A673 (cell line): ENCODE results near the gene GP2. TPM values are rescaled to one million over a fixed set of nuclear protein-coding genes. Genes with fewer than 3 reads are reported as not detected.

ENCODE experiments used
- BruUV-seq: library from RNA; stranded (reverse); fragments of 400-500 nt; replicated peaks from 2 replicates; lab custom pipeline; 2021; lab: Mats Ljungman, UMichigan
- CTCF ChIA-PET: fragments of 300-600 bp; sonication (Branson Sonifier 250); formaldehyde crosslinking; loops from one replicate; lab custom pipeline; 2022; ENCODE audit warnings: antibody characterized with exemption; lab: Charles Lee
- POLR2A ChIA-PET: fragments of 300-600 bp; sonication (Branson Sonifier 250); formaldehyde crosslinking; loops from one replicate; lab custom pipeline; 2022; ENCODE audit warnings: antibody characterized with exemption; ENCODE audit not compliant: low non-redundant PET; lab: Charles Lee
- DNase-seq: peaks from one replicate; pipeline ENCODE4 v3.0.0-alpha.2; 2015; ENCODE audit warnings: low spot score
- H3K27ac ChIP-seq: fragments of 200-600 bp; sonication (generic); 2 replicates; pipeline ENCODE4 v1.5.1; 2016; ENCODE audit warnings: mixed run types, low read depth, mild to moderate bottlenecking, mixed read lengths, antibody characterized with exemption, low read length; ENCODE audit not compliant: poor library complexity, severe bottlenecking
- H3K27me3 ChIP-seq: fragments of 200-600 bp; sonication (generic); replicated peaks from 2 replicates; pipeline ENCODE4 v1.6.1; 2017; ENCODE audit warnings: mixed run types, low read depth, mild to moderate bottlenecking, mixed read lengths, antibody characterized with exemption, low read length; ENCODE audit not compliant: insufficient read depth, poor library complexity
- H3K36me3 ChIP-seq: fragments of 200-600 bp; sonication (generic); 2 replicates; pipeline ENCODE4 v1.6.1; 2016; ENCODE audit warnings: mixed run types, mild to moderate bottlenecking, mixed read lengths, antibody characterized with exemption, low read length; ENCODE audit not compliant: insufficient read depth, poor library complexity, severe bottlenecking
- H3K4me1 ChIP-seq: fragments of 200-600 bp; sonication (generic); 2 replicates; pipeline ENCODE4 v1.6.1; 2017; ENCODE audit warnings: mixed run types, mild to moderate bottlenecking, mixed read lengths, antibody characterized with exemption, low read length; ENCODE audit not compliant: insufficient read depth, poor library complexity, severe bottlenecking
- H3K4me3 ChIP-seq: fragments of 200-600 bp; sonication (generic); 2 replicates; pipeline ENCODE4 v1.5.1; 2016; ENCODE audit warnings: low read depth, mixed run types, mild to moderate bottlenecking, mixed read lengths, low read length; ENCODE audit not compliant: poor library complexity, severe bottlenecking
- H3K9me3 ChIP-seq: fragments of 200-600 bp; sonication (generic); 2 replicates; pipeline ENCODE4 v1.6.1; 2016; ENCODE audit warnings: mixed run types, low read depth, mild to moderate bottlenecking, mixed read lengths, antibody characterized with exemption, low read length; ENCODE audit not compliant: poor library complexity, severe bottlenecking
- EZH2 ChIP-seq: fragments of 200-600 bp; sonication (generic); IDR thresholded peaks from 2 replicates; pipeline ENCODE4 v1.6.1; 2017; ENCODE audit warnings: borderline replicate concordance, low read depth, mild to moderate bottlenecking, mixed read lengths, antibody characterized with exemption, low read length; ENCODE audit not compliant: poor library complexity, severe bottlenecking
- intact Hi-C: fragments of 100-400 bp; cut with micrococcal nuclease; formaldehyde crosslinking; loops from one replicate; pipeline ENCODE4 v1.10.0; 2022; ENCODE audit not compliant: unreplicated experiment
- total RNA-seq: library from RNA; stranded (reverse); gene quantifications from 2 replicates; pipeline ENCODE4 v1.2.3, GENCODE V29; 2021
- TF ChIP-seq, protein P1 (sequence below): fragments of 300-800, 200-600 bp; sonication (generic); conservative IDR thresholded peaks from 2 replicates; pipeline ENCODE4 v1.5.1; 2017; ENCODE audit warnings: low read depth, mild to moderate bottlenecking, antibody characterized with exemption, low read length, moderate library complexity, mixed read lengths

Gene GP2
- total RNA-seq, 1 experiment from 2014 or later, result not detected

DNA sequence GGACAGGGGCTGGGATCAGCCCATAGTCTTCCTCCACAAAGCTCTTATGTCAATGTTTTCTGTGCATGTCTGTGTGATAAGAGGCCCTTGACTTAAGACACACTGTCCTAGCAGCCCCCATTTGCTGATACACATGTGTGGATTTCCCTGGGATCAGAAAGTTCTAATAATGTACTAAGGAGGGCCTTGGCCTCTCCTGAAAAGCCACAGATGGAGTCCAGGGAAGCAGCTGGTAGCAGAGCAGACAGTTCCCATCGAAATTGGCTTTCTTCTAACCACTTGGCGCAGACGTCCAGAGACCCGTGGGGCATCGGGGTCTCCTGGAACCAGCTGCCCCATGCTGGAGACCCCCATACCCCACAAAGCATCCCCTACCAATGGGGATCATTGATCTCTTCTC lies 4.3 kb upstream of the GP2 start:
- no peaks in the 10 kb centered on the region for H3K4me1 ChIP-seq
- ChIA-PET POLR2A (no interaction called here), CTCF (no interaction called here)
- DNase-seq, result no peak
- no peak overlapping the region for H3K4me3 ChIP-seq
- TF ChIP-seq, protein P1, sequence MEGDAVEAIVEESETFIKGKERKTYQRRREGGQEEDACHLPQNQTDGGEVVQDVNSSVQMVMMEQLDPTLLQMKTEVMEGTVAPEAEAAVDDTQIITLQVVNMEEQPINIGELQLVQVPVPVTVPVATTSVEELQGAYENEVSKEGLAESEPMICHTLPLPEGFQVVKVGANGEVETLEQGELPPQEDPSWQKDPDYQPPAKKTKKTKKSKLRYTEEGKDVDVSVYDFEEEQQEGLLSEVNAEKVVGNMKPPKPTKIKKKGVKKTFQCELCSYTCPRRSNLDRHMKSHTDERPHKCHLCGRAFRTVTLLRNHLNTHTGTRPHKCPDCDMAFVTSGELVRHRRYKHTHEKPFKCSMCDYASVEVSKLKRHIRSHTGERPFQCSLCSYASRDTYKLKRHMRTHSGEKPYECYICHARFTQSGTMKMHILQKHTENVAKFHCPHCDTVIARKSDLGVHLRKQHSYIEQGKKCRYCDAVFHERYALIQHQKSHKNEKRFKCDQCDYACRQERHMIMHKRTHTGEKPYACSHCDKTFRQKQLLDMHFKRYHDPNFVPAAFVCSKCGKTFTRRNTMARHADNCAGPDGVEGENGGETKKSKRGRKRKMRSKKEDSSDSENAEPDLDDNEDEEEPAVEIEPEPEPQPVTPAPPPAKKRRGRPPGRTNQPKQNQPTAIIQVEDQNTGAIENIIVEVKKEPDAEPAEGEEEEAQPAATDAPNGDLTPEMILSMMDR, result no peak
- TF ChIP-seq EZH2, result no peak
- no peak overlapping the region for H3K27ac ChIP-seq
- no peaks in the 10 kb centered on the region for H3K9me3 ChIP-seq
- no peaks in the 10 kb centered on the region for H3K36me3 ChIP-seq
- no peaks in the 10 kb centered on the region for H3K27me3 ChIP-seq
- no TSS peak for BruUV-seq
- intact Hi-C loops, result no loop called here

DNA sequence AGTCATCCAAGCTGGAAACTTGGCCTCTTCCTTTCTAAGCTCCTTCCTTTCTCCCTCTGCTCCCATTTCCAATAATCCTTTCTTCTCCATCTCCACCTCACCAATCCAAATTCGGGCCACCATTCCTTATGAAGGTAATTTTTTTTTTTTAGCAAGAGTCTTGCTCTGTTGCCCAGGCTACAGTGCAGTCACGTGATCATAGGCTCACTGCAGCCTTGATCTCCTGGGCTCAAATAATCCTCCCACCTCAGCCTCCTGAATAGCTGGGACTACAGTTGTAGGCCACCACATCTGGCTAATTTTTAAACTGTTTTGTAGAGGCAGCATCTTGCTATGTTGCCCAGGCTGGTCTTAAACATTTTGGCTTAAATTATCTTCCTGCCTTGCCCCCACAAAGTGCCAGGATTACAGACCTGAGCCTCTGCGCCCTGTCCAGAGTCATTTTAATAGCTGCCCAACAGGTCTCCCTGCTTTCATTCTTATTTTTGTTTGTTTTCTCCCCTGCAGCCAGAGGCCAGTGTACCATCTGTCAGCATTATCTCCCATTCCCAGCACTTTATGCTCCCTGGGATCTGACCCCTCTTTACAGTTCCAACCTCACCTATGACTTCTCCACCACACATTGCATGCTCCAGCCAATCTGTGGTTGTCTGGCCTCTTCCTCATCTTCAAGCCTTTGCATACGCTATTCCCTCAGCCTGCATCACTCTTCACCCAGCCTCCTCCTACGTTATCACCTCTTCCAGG lies 2.3 kb upstream of the GP2 start:
- Histone ChIP-seq H3K27ac (no peak overlapping the region), H3K27me3 (no peaks in the 10 kb centered on the region), H3K36me3 (no peaks in the 10 kb centered on the region), H3K4me1 (no peaks in the 10 kb centered on the region), H3K9me3 (no peaks in the 10 kb centered on the region), H3K4me3 (no peak overlapping the region)
- ChIA-PET POLR2A (no interaction called here), CTCF (interaction anchor here (0.6 kb wide), 1 partner anchor 422 kb away, joined by 3 read pairs; no protein-coding TSS in a partner anchor)
- TF ChIP-seq, protein P1, result no peak
- TF ChIP-seq EZH2, result no peak
- intact Hi-C loops, result no loop called here
- no peak for DNase-seq
- no TSS peak for BruUV-seq

DNA sequence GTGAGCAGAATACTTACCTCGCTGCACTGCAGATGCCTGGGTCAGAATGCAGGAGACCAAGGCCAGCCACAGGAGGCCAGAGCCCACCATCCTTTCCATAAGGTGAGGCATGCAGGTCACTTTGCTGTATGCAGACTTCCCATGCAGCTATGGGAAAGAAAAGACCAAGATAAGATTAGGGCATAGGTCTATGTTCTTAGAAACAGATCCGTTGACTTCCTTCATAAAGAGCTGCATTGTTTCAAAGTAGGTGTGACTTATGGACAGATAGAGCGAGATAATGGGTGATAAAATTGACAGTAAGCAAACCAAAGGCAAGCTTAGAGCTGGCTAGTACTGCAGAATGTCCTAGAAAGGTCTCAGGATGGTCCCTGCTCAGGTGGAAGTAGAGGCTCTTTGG lies 992 bp downstream of the GP2 start:
- H3K27me3 ChIP-seq, result no peaks in the 10 kb centered on the region
- H3K36me3 ChIP-seq, result no peaks in the 10 kb centered on the region
- no peaks in the 10 kb centered on the region for H3K4me1 ChIP-seq
- H3K4me3 ChIP-seq, result no peak overlapping the region
- intact Hi-C loops, result no loop called here
- BruUV-seq, result no TSS peak
- ChIA-PET CTCF (no interaction called here), POLR2A (no interaction called here)
- H3K9me3 ChIP-seq, result no peaks in the 10 kb centered on the region
- TF ChIP-seq, protein P1, result no peak
- no peak for TF ChIP-seq EZH2
- no peak overlapping the region for H3K27ac ChIP-seq
- no peak for DNase-seq
